Epithelial cell of esophagus (primary cell): ENCODE results near the gene RGS12.

ENCODE experiments used
- DNase-seq: peaks from one replicate; pipeline ENCODE4 v3.0.0; 2010; ENCODE audit warnings: low read depth
- H3K4me3 ChIP-seq: 2 replicates; pipeline ENCODE4 v1.5.1; 2011; ENCODE audit warnings: mild to moderate bottlenecking, low read length, control low read depth
- TF ChIP-seq, protein P1 (sequence below): IDR thresholded peaks from 2 replicates; pipeline ENCODE4 v1.5.1; 2011; ENCODE audit warnings: low read depth, mild to moderate bottlenecking, low read length, control low read depth, inconsistent platforms; ENCODE audit not compliant: insufficient read depth; ENCODE audit errors: missing control alignments

RGS12 gene

DNA sequence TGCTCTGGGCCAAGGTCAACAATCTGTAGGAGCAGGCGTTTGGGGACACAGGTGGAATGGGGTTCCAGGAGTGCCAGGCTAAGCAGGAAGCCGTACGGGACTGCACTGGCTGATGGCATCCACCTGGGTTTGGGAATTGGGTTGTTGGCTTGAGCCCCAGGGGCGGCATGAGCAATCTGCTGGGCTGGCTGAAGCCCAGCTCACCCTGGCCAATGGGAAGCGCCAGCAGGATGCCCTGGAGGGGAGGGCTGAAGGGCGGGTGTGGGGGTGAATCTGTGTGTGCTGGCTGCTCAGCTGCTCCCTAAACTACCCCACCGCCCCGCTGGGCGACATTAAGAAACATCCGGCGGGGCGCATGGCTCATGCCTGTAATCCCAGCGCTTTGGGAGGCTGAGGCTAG is 8.9 kb upstream of the RGS12 start:
- TF ChIP-seq, protein P1, sequence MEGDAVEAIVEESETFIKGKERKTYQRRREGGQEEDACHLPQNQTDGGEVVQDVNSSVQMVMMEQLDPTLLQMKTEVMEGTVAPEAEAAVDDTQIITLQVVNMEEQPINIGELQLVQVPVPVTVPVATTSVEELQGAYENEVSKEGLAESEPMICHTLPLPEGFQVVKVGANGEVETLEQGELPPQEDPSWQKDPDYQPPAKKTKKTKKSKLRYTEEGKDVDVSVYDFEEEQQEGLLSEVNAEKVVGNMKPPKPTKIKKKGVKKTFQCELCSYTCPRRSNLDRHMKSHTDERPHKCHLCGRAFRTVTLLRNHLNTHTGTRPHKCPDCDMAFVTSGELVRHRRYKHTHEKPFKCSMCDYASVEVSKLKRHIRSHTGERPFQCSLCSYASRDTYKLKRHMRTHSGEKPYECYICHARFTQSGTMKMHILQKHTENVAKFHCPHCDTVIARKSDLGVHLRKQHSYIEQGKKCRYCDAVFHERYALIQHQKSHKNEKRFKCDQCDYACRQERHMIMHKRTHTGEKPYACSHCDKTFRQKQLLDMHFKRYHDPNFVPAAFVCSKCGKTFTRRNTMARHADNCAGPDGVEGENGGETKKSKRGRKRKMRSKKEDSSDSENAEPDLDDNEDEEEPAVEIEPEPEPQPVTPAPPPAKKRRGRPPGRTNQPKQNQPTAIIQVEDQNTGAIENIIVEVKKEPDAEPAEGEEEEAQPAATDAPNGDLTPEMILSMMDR: no peak
- H3K4me3 ChIP-seq: no peak overlapping the region
- DNase-seq: no peak

DNA sequence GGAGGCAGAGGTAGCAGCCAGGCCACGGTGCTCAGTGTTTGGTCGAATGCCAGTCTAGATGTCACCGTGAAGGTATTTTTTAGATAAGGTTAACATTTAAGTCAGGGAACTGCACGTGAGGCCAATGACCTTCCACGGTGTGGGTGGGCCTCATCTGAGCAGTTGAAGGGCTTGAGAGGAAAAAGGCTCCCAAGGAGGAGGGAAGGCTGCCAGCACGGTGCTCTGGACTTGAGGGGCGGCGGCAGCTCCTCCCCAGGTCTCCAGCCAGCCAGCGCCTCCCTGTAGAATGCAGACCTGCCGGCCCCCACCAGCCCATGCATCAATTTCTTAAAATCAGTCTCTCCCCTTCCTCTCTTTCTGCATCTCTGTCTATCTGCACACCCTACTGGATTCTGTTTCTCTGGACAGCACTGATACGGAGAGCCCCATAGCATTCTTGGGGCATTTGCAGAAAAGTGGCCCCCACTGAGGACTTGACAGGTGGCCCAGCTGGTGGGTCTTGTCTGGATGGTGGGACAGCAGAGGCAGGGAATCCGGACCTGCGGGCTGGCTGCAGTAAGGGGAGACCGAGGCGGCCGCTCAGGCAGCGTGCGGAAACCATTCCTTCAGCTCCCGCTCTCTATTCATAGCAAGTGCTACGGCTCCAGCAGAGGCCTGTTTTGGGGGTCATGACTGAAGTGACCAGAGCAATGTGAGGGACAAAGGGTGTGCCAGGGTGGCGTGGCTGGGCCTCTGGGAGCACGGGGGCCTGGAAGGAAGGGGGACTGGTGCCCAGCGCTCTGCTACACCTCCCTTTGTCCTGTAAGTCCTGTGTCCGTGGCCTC is 7.9 kb upstream of the RGS12 start:
- no peak for DNase-seq

DNA sequence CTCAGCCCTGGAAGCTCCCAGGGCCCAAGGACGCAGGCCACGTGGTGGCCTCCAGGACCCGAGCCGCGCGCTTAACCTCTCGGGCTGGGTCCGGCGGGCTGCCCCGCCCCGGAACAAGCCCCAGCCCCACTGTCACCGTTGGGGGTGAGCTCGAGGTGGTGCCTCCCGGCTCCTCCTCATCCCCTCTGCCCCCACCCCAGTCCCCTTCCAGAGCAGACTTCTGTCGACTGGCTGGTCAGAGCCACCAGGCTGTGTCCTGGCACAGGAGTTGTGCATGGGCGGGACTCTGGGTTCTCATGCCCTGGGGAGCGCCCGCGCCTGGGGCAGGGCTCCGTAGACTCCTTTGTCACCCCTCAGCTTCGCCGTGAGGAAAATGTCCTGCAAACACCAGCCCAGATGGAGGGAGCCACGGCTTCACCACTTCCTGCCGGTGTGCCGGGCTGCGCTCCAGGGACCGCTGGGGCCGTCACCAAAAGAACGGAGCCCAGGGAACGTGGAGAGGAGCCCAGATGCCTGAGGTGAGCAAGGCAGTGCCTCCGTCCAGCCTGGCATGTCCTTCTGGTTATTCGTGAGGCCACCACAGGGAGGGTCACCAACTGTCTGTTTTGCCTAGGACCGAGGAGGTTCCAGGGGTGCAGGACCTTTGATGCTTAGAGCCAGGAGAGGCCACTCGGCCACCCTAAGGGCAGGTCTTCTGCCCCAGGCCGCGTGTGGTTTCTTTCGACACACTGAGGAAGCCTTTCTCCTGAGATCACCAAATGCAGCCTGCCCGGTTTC is 7.1 kb upstream of the RGS12 start:
- H3K4me3 ChIP-seq: no peak overlapping the region
- DNase-seq: peak; percentile 58
- TF ChIP-seq, protein P1: no peak

More for the DNA sequence above, 7.9 kb upstream of the RGS12 start:
- H3K4me3 ChIP-seq: no peak overlapping the region
- TF ChIP-seq, protein P1: no peak

DNA sequence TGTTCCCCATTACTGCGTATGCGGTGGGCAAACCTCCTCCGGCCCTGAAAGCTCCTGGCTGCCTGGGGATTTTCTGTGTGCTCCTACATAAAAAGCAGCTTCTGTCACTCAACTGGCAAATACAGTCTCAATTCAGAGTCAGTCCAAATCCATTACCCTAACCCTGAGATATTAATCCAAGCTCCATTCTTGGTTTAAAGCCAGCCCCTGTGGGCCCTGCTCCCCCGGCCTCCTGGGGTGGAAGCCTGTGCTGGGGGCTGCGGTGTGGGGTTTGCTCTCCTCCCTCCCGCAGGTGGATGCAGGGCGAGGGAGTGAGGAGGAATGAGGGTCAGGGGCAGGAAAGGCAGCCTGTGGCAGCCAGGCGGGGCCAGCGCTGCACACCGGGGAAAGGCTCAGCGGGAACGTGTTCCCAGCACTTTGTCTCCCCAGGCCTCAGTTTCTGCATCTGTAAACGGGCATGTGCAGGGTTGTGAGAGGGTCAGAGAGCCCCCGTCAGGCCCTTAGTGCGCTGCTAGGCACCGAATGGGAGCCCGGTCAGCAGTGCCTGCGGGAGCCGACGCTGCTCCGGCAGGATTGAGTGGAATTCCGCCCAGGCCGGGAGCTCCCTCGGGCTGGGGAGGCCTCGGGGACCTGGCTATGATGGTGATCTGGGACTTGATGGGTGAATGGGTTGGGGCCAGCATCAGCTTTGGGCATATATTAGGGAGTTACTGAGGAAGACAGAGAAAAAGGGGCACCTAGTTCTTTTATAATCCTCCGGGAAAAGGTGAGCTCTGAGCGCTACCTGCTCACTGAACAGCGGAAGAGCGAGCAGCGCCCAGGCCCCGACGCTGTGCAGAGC is 6.3 kb upstream of the RGS12 start:
- H3K4me3 ChIP-seq: no peak overlapping the region
- DNase-seq: no peak
- TF ChIP-seq, protein P1: no peak

DNA sequence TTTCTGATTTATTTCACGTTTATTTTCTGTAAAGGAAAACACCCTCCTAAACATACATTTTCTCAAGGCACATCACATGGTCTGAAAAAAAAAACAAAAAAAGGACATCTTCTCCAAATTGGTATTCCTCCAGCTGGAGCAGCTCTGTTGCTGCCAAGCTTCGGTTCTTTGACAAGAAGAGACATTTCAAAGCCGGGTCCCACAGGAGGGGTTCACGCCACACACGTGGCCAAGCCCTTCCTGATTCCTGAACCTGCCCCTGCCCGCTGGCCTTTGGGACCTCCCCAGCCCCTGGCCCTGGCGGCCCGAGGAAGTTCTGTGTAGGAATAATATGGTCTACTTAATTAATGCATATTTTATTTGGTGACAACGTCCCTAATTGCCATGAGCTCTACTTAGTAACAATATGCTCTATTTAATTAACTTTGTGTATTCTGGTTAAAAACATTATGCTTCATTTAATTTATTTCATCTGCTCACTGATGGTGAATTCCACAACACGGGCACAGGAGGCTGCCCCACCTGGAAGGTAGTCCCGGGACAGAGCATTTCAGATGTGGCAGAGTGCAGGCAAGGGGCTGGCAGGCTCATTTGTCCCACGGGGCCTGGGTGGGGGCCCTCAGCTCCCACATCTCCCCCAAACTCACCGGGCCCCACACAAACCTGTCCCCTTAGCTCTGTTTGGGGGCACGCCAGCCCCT is 5.4 kb upstream of the RGS12 start:
- DNase-seq: no peak
- TF ChIP-seq, protein P1: no peak
- H3K4me3 ChIP-seq: no peak overlapping the region

DNA sequence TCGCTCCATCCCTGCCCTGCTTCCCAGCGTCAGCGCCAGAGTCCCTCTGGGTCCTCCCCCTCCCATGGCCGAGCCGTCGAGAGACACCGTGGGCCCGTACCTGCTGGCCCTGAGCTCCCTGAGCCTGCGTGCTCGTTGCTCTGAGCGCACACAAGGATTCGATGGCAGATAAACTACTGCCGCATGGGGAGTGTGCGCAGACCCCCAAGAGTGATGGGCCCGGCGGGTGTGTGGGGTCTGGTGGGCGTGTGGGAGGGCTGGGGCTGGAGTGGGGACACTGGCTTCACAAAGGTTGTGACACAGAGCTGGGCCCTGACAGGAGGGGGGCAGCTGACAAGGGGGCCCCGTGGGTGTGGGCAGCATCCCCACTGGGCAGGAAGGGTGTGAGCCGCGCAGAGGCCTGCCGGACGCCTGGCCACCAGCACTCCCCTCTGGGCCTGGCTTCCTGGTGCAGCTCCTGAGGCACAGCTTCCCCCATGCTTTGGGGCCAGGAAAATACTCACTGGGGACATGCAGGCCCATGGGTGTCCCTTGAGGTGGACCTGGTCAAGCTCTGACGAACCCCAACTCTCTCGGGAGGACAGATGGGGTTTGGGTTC is 4.8 kb upstream of the RGS12 start:
- no peak overlapping the region for H3K4me3 ChIP-seq
- no peak for DNase-seq
- TF ChIP-seq, protein P1: no peak
